AG04450 (cell line): Measurements from ENCODE around the gene SDSL. TPM values are rescaled to one million over a fixed set of nuclear protein-coding genes. Genes with fewer than 3 reads are reported as not detected.

Source experiments
- CTCF ChIA-PET: fragments of 300-600, 350-600 bp; formaldehyde crosslinking; extraction: SDS; loops from one replicate; lab custom pipeline; 2022; ENCODE audit warnings: antibody characterized with exemption, inconsistent platforms; lab: Charles Lee
- POLR2A ChIA-PET: fragments of 350-600 bp; formaldehyde crosslinking; extraction: SDS; loops from one replicate; lab custom pipeline; 2021; ENCODE audit warnings: antibody characterized with exemption, inconsistent platforms; lab: Yijun Ruan, JAX
- DNase-seq: peaks from one replicate; pipeline ENCODE4 v3.0.0-alpha.2; 2011; ENCODE audit warnings: low read depth, low spot score
- H3K27ac ChIP-seq: one replicate; pipeline ENCODE4 v1.5.1; 2012; ENCODE audit warnings: low read depth, low read length, control low read depth
- H3K27me3 ChIP-seq: one replicate; pipeline ENCODE4 v1.6.0; 2012; ENCODE audit warnings: low read length; ENCODE audit not compliant: control insufficient read depth, insufficient read depth
- H3K4me3 ChIP-seq: 2 replicates; pipeline ENCODE4 v1.5.1; 2011; ENCODE audit warnings: mild to moderate bottlenecking, low read depth, low read length, control low read depth
- H3K9me3 ChIP-seq: 2 replicates; pipeline ENCODE4 v1.5.1; 2012; ENCODE audit warnings: low read length; ENCODE audit not compliant: control insufficient read depth, insufficient read depth
- CTCF ChIP-seq: IDR thresholded peaks from 2 replicates; pipeline ENCODE4 v1.5.1; 2011; ENCODE audit warnings: low read depth, low read length, control low read depth, inconsistent platforms
- polyA plus RNA-seq: library from polyadenylated mRNA; depleted of rRNA; stranded (reverse); fragments of >200 nt; gene quantifications from 2 replicates; pipeline ENCODE4 v1.2.3, GENCODE V29; 2011

Gene SDSL
- polyA plus RNA-seq, 1 experiment, result 10.0 TPM

- POLR2A ChIA-PET, result interaction anchor here (0.6 kb wide), 1 partner anchor 26 kb away, joined by 3 read pairs; no protein-coding TSS in a partner anchor
- no peak for TF ChIP-seq CTCF
- peaks cover 49% of the 10 kb centered on the region for H3K27me3 ChIP-seq
- no peak overlapping the region for H3K27ac ChIP-seq
- H3K9me3 ChIP-seq, result peaks cover 4% of the 10 kb centered on the region; the same call in 1 of the 2 replicates
- H3K4me3 ChIP-seq, result no peak overlapping the region
- CTCF ChIA-PET, result interaction anchor here (0.6 to 1.1 kb wide), 2 partner anchors 17 to 486 kb away, joined by 3 read pairs; no protein-coding TSS in a partner anchor
- DNase-seq, result no peak
Observed at GRCh38 chr12:113479590-113480335, 57.6 kb downstream of the SDSL start.

- TF ChIP-seq CTCF, result no peak
- ChIA-PET POLR2A (interaction anchor here (0.6 kb wide), 1 partner anchor 27 kb away, joined by 3 read pairs; no protein-coding TSS in a partner anchor), CTCF (interaction anchor here (0.6 kb wide), 1 partner anchor 486 kb away, joined by 3 read pairs; no protein-coding TSS in a partner anchor)
- peaks cover 42% of the 10 kb centered on the region for H3K27me3 ChIP-seq
- no peak overlapping the region for H3K27ac ChIP-seq
- DNase-seq, result no peak
- H3K4me3 ChIP-seq, result no peak overlapping the region
- peaks cover 4% of the 10 kb centered on the region; the same call in 1 of the 2 replicates for H3K9me3 ChIP-seq
Observed at GRCh38 chr12:113480336-113480971, 58.3 kb downstream of the SDSL start.

GRCh38 chr12:113482334-113482733 lies 60.2 kb downstream of the SDSL start:
- CTCF ChIA-PET, result no interaction called here
- Histone ChIP-seq H3K9me3 (peaks cover 4% of the 10 kb centered on the region; the same call in 1 of the 2 replicates), H3K27ac (no peak overlapping the region), H3K27me3 (peaks cover 29% of the 10 kb centered on the region), H3K4me3 (no peak overlapping the region)
- TF ChIP-seq CTCF, result no peak
- POLR2A ChIA-PET, result no interaction called here
- DNase-seq, result no peak

- no peak overlapping the region for H3K4me3 ChIP-seq
- TF ChIP-seq CTCF, result no peak
- no peak overlapping the region for H3K27ac ChIP-seq
- CTCF ChIA-PET, result no interaction called here
- no peak for DNase-seq
- POLR2A ChIA-PET, result no interaction called here
- H3K27me3 ChIP-seq, result no peaks in the 10 kb centered on the region
- H3K9me3 ChIP-seq, result no peaks in the 10 kb centered on the region
Observed at GRCh38 chr12:113485330-113485729, 63.1 kb downstream of the SDSL start.

GRCh38 chr12:113486722-113487121 lies 64.5 kb downstream of the SDSL start:
- Histone ChIP-seq H3K4me3 (no peak overlapping the region), H3K9me3 (no peaks in the 10 kb centered on the region), H3K27me3 (no peaks in the 10 kb centered on the region), H3K27ac (no peak overlapping the region)
- ChIA-PET CTCF (no interaction called here), POLR2A (no interaction called here)
- no peak for TF ChIP-seq CTCF
- DNase-seq, result no peak
